Caco-2 (cell line): ENCODE results near the gene PLAGL1. TPM values are rescaled to one million over a fixed set of nuclear protein-coding genes. Genes with fewer than 3 reads are reported as not detected.

Experiments used
- BruUV-seq: library from RNA; stranded (reverse); fragments of 400-500 nt; replicated peaks from 2 replicates; lab custom pipeline; 2021; lab: Mats Ljungman, UMichigan
- CTCF ChIA-PET: fragments of 300-600 bp; sonication (Branson Sonifier 250); formaldehyde crosslinking; loops from one replicate; lab custom pipeline; 2022; ENCODE audit warnings: antibody characterized with exemption; lab: Charles Lee
- POLR2A ChIA-PET: fragments of 300-600 bp; sonication (Branson Sonifier 250); formaldehyde crosslinking; loops from one replicate; lab custom pipeline; 2022; ENCODE audit warnings: antibody characterized with exemption; lab: Charles Lee
- DNase-seq, 2 experiments: peaks; one replicate each; pipeline versions ENCODE4 v3.0.0 to v3.0.0-alpha.2; 2020 to 2022
- H3K27me3 ChIP-seq: replicated peaks from 2 replicates; pipeline ENCODE4 v1.6.0; 2011; ENCODE audit warnings: low read length; ENCODE audit not compliant: control insufficient read depth, insufficient read depth
- H3K36me3 ChIP-seq: 2 replicates; pipeline ENCODE4 v1.5.1; 2011; ENCODE audit warnings: low read length; ENCODE audit not compliant: control insufficient read depth, insufficient read depth
- H3K4me1 ChIP-seq: fragments of 250-450 bp; sonication (Bioruptor Pico); 2 replicates; pipeline ENCODE4 v1.5.1; 2020; ENCODE audit warnings: mild to moderate bottlenecking
- H3K4me3 ChIP-seq: 2 replicates; pipeline ENCODE4 v1.5.1; 2011; ENCODE audit warnings: low read depth, mild to moderate bottlenecking, control low read depth, low read length
- H3K9me3 ChIP-seq: fragments of 250-450 bp; sonication (Bioruptor Pico); 2 replicates; pipeline ENCODE4 v1.5.1; 2020; ENCODE audit warnings: mild to moderate bottlenecking, moderate library complexity
- H3K27ac Mint-ChIP-seq: one replicate; pipeline ENCODE4 v1.8.0; 2022; ENCODE audit warnings: mixed read lengths; ENCODE audit not compliant: unreplicated experiment
- H3K27me3 Mint-ChIP-seq: one replicate; pipeline ENCODE4 v1.8.0; 2022; ENCODE audit warnings: mixed read lengths; ENCODE audit not compliant: insufficient read depth, unreplicated experiment
- H3K36me3 Mint-ChIP-seq: one replicate; pipeline ENCODE4 v1.8.0; 2022; ENCODE audit warnings: mild to moderate bottlenecking, mixed read lengths; ENCODE audit not compliant: insufficient read depth, unreplicated experiment
- H3K4me1 Mint-ChIP-seq: one replicate; pipeline ENCODE4 v1.8.0; 2022; ENCODE audit warnings: low read depth, mixed read lengths; ENCODE audit not compliant: unreplicated experiment
- H3K4me3 Mint-ChIP-seq: one replicate; pipeline ENCODE4 v1.8.0; 2022; ENCODE audit warnings: mild to moderate bottlenecking, moderate library complexity, mixed read lengths; ENCODE audit not compliant: unreplicated experiment
- H3K9me3 Mint-ChIP-seq: one replicate; pipeline ENCODE4 v1.8.0; 2022; ENCODE audit warnings: mixed read lengths; ENCODE audit not compliant: unreplicated experiment
- CTCF ChIP-seq, 2 experiments: fragments of 200-600 bp in 1 of 2; IDR thresholded peaks; 1 replicate in 1 of 2; 2 replicates in 1 of 2; pipeline versions ENCODE4 v1.5.1 to v1.8.0; 2011 to 2022; ENCODE audit warnings: antibody characterized with exemption in 1 of 2, control low read depth in 1 of 2, inconsistent platforms in 1 of 2, low read depth in 1 of 2, low read length in 1 of 2, mild to moderate bottlenecking in 1 of 2, moderate library complexity in 1 of 2; ENCODE audit not compliant: insufficient read depth in 1 of 2, severe bottlenecking in 1 of 2, unreplicated experiment in 1 of 2
- intact Hi-C: fragments of 100-400 bp; cut with micrococcal nuclease; formaldehyde crosslinking; loops from one replicate; pipeline ENCODE4 v1.10.0; 2022; ENCODE audit not compliant: unreplicated experiment
- total RNA-seq: library from RNA; stranded (reverse); gene quantifications from 2 replicates; pipeline ENCODE4 v1.2.3, GENCODE V29; 2022

PLAGL1 gene
- total RNA-seq, 1 experiment from 2014 or later: 0.70 TPM

GRCh38 chr6:143912671-143913070 is 95.4 kb downstream of the PLAGL1 start:
- no TSS peak for BruUV-seq
- POLR2A ChIA-PET: no interaction called here

GRCh38 chr6:143911028-143911427 is 97.0 kb downstream of the PLAGL1 start:
- intact Hi-C loops: no loop called here

More at GRCh38 chr6:143912671-143913070, 95.4 kb downstream of the PLAGL1 start:
- no peaks in the 10 kb centered on the region for H3K27me3 ChIP-seq
- Mint-ChIP-seq H3K27me3 (peaks cover 15% of the 10 kb centered on the region), H3K4me3 (no peak overlapping the region), H3K9me3 (peaks cover 36% of the 10 kb centered on the region), H3K4me1 (no peaks in the 10 kb centered on the region), H3K36me3 (no peaks in the 10 kb centered on the region), H3K27ac (no peak overlapping the region)
- CTCF ChIA-PET: no interaction called here
- H3K36me3 ChIP-seq: no peaks in the 10 kb centered on the region
- peaks cover 11% of the 10 kb centered on the region for H3K9me3 ChIP-seq
- H3K4me3 ChIP-seq: no peak overlapping the region
- no peak for DNase-seq
- intact Hi-C loops: no loop called here
- no peaks in the 10 kb centered on the region for H3K4me1 ChIP-seq
- no peak for TF ChIP-seq CTCF (IDR thresholded peaks at IDR 0.05; ENCODE audit: insufficient read depth in 1 of 2, low read depth in 1 of 2, low read length in 1 of 2, severe bottlenecking in 1 of 2, unreplicated experiment in 1 of 2)

GRCh38 chr6:143902827-143903226 is 105.2 kb downstream of the PLAGL1 start:
- Histone ChIP-seq H3K27me3 (no peaks in the 10 kb centered on the region), H3K4me3 (no peak overlapping the region), H3K36me3 (no peaks in the 10 kb centered on the region), H3K4me1 (no peaks in the 10 kb centered on the region), H3K9me3 (no peaks in the 10 kb centered on the region)
- CTCF ChIA-PET: no interaction called here
- no peak for TF ChIP-seq CTCF (IDR thresholded peaks at IDR 0.05; ENCODE audit: insufficient read depth in 1 of 2, low read depth in 1 of 2, low read length in 1 of 2, severe bottlenecking in 1 of 2, unreplicated experiment in 1 of 2)
- Mint-ChIP-seq H3K27me3 (peaks cover 3% of the 10 kb centered on the region), H3K4me1 (no peaks in the 10 kb centered on the region), H3K9me3 (no peaks in the 10 kb centered on the region), H3K27ac (no peak overlapping the region), H3K36me3 (no peaks in the 10 kb centered on the region), H3K4me3 (no peak overlapping the region)
- intact Hi-C loops: no loop called here
- no TSS peak for BruUV-seq
- POLR2A ChIA-PET: no interaction called here
- no peak for DNase-seq

More at GRCh38 chr6:143911028-143911427, 97.0 kb downstream of the PLAGL1 start:
- no peak overlapping the region for H3K4me3 Mint-ChIP-seq
- H3K4me1 Mint-ChIP-seq: no peaks in the 10 kb centered on the region
- H3K4me3 ChIP-seq: no peak overlapping the region
- peaks cover 15% of the 10 kb centered on the region for H3K27me3 Mint-ChIP-seq
- no peak overlapping the region for H3K27ac Mint-ChIP-seq
- TF ChIP-seq CTCF (IDR thresholded peaks at IDR 0.05; ENCODE audit: insufficient read depth in 1 of 2, low read depth in 1 of 2, low read length in 1 of 2, severe bottlenecking in 1 of 2, unreplicated experiment in 1 of 2): no peak
- no peak for DNase-seq
- CTCF ChIA-PET: no interaction called here
- POLR2A ChIA-PET: no interaction called here
- no peaks in the 10 kb centered on the region for H3K36me3 Mint-ChIP-seq
- peaks cover 4% of the 10 kb centered on the region for H3K9me3 ChIP-seq
- BruUV-seq: no TSS peak
- peaks cover 26% of the 10 kb centered on the region for H3K9me3 Mint-ChIP-seq
- H3K36me3 ChIP-seq: no peaks in the 10 kb centered on the region
- no peaks in the 10 kb centered on the region for H3K27me3 ChIP-seq
- H3K4me1 ChIP-seq: no peaks in the 10 kb centered on the region
